Tibial nerve (tissue), 4 donors: ENCODE data around the gene KIF1A. TPM values are rescaled to one million over a fixed set of nuclear protein-coding genes. Genes with fewer than 3 reads are reported as not detected.

Source experiments
- DNase-seq, 2 donors: peaks; one replicate each; pipeline ENCODE4 v3.0.0-alpha.2; 2019; ENCODE audit warnings: low spot score in 2 of 2
- H3K27ac ChIP-seq, 4 donors: fragments of 200-600 bp; sonication (generic) in 3 of 4; one replicate each; pipeline ENCODE4 v1.5.1; 2017 to 2019; ENCODE audit warnings: mild to moderate bottlenecking in 1 of 4
- H3K27me3 ChIP-seq, 2 donors: fragments of 200-600 bp; sonication (generic) in 1 of 2; one replicate each; pipeline versions ENCODE4 v1.5.1 to v1.6.0; 2017 to 2019
- H3K36me3 ChIP-seq, 3 donors: fragments of 200-600 bp; sonication (generic); one replicate each; pipeline ENCODE4 v1.5.1; 2018 to 2019
- H3K4me1 ChIP-seq, 4 donors: fragments of 200-600 bp; sonication (generic) in 3 of 4; one replicate each; pipeline ENCODE4 v1.5.1; 2017 to 2019
- H3K4me3 ChIP-seq, 4 donors: fragments of 200-600 bp; sonication (generic) in 3 of 4; one replicate each; pipeline ENCODE4 v1.5.1; 2017 to 2019; ENCODE audit warnings: mild to moderate bottlenecking in 1 of 4, moderate library complexity in 1 of 4
- H3K9me3 ChIP-seq, 4 donors: fragments of 200-600 bp; sonication (generic) in 3 of 4; one replicate each; pipeline ENCODE4 v1.5.1; 2017 to 2019
- CTCF ChIP-seq, 5 experiments: fragments of 200-600 bp in 3 of 5; fragments of 450-650 bp in 2 of 5; sonication (generic) in 3 of 5; IDR thresholded peaks; one replicate each; pipeline ENCODE4 v1.5.1; 2016 to 2019; ENCODE audit warnings: antibody characterized with exemption in 5 of 5, mild to moderate bottlenecking in 3 of 5, moderate library complexity in 2 of 5
- EP300 ChIP-seq, 2 donors: sonication (generic); formaldehyde crosslinking; IDR thresholded peaks; one replicate each; pipeline ENCODE4 v1.6.1; 2017; ENCODE audit warnings: antibody characterized with exemption in 2 of 2, mild to moderate bottlenecking in 1 of 2
- POLR2A ChIP-seq, 2 donors: fragments of 450-650 bp; IDR thresholded peaks; one replicate each; pipeline ENCODE4 v1.6.1; 2017; ENCODE audit warnings: antibody characterized with exemption in 2 of 2, mild to moderate bottlenecking in 2 of 2, moderate library complexity in 2 of 2
- WGBS, 2 donors: methylation state at CpG; one replicate each; pipeline ENCODE4 v1.1.5; 2018; 5-methylcytosine and 5-hydroxymethylcytosine counted together
- total RNA-seq, 4 donors: library from RNA; depleted of rRNA; stranded (reverse); fragments of >200 nt; gene quantifications; one replicate each; pipeline ENCODE4 v1.1.0, GENCODE V29; 2016

The KIF1A gene
- total RNA-seq, 4 donors from 2014 or later, result 31.9 to 82.2 (median 45.3) TPM

- peak overlapping the region; percentile 0 to 31 (median 16) for H3K4me3 ChIP-seq
- no peak overlapping the region for H3K27ac ChIP-seq
- H3K36me3 ChIP-seq, result no peaks in the 10 kb centered on the region
- H3K9me3 ChIP-seq, result peaks cover 0 to 2% (median 0%) of the 10 kb centered on the region in 4 donors
- no peak for DNase-seq
- TF ChIP-seq EP300 (IDR thresholded peaks at IDR 0.05), result no peak
- TF ChIP-seq CTCF (IDR thresholded peaks at IDR 0.05), result no peak
- H3K27me3 ChIP-seq, result peaks cover 0 to 50% of the 10 kb centered on the region in 2 donors
- H3K4me1 ChIP-seq, result peaks cover 0 to 14% (median 7%) of the 10 kb centered on the region in 4 donors
- WGBS, 2 donors, result 10 to 15% methylated on average over 26 to 27 of the region's 27 CpGs
Observed at GRCh38 chr2:240831594-240832204, 11.7 kb upstream of the KIF1A start.

GRCh38 chr2:240825476-240825875 is 5.5 kb upstream of the KIF1A start:
- Histone ChIP-seq H3K36me3 (no peaks in the 10 kb centered on the region), H3K4me1 (peaks cover 0 to 8% (median 4%) of the 10 kb centered on the region in 4 donors), H3K27me3 (peaks cover 0 to 97% of the 10 kb centered on the region in 2 donors), H3K27ac (no peak overlapping the region), H3K9me3 (peaks cover 0 to 17% (median 0%) of the 10 kb centered on the region in 4 donors), H3K4me3 (no peak overlapping the region)
- no peak for DNase-seq
- WGBS, 2 donors, result 68 to 84% methylated on average over 4 of the region's 4 CpGs
- no peak for TF ChIP-seq POLR2A (IDR thresholded peaks at IDR 0.05)
- no peak for TF ChIP-seq CTCF (IDR thresholded peaks at IDR 0.05)
- no peak for TF ChIP-seq EP300 (IDR thresholded peaks at IDR 0.05)

- peaks cover 0 to 23% (median 8%) of the 10 kb centered on the region in 4 donors for H3K4me1 ChIP-seq
- peaks cover 0 to 17% (median 0%) of the 10 kb centered on the region in 4 donors for H3K9me3 ChIP-seq
- peaks cover 0 to 92% of the 10 kb centered on the region in 2 donors for H3K27me3 ChIP-seq
- H3K36me3 ChIP-seq, result no peaks in the 10 kb centered on the region
- peak overlapping the region in 1 of 4 donors; percentile 29 for H3K27ac ChIP-seq
- 81 to 83% methylated on average over 15 of the region's 15 CpGs for WGBS, 2 donors
- no peak for TF ChIP-seq EP300 (IDR thresholded peaks at IDR 0.05)
- no peak for TF ChIP-seq POLR2A (IDR thresholded peaks at IDR 0.05)
- TF ChIP-seq CTCF (IDR thresholded peaks at IDR 0.05), result no peak
- DNase-seq, result no peak
- H3K4me3 ChIP-seq, result no peak overlapping the region
Observed at GRCh38 chr2:240823449-240824336, 3.7 kb upstream of the KIF1A start.

- peaks cover 0 to 17% (median 0%) of the 10 kb centered on the region in 4 donors for H3K9me3 ChIP-seq
- no peak for DNase-seq
- peaks cover 0 to 92% of the 10 kb centered on the region in 2 donors for H3K27me3 ChIP-seq
- no peak for TF ChIP-seq EP300 (IDR thresholded peaks at IDR 0.05)
- TF ChIP-seq CTCF (IDR thresholded peaks at IDR 0.05), result no peak
- no peak for TF ChIP-seq POLR2A (IDR thresholded peaks at IDR 0.05)
- H3K4me3 ChIP-seq, result no peak overlapping the region
- peaks cover 0 to 30% (median 8%) of the 10 kb centered on the region in 4 donors for H3K4me1 ChIP-seq
- H3K36me3 ChIP-seq, result no peaks in the 10 kb centered on the region
- no peak overlapping the region for H3K27ac ChIP-seq
- WGBS, 2 donors, result 78 to 87% methylated on average over 4 of the region's 4 CpGs
Observed at GRCh38 chr2:240822280-240822847, 2.3 kb upstream of the KIF1A start.
